ENCODE results near the gene FSCN2.

Gene FSCN2

DNA sequence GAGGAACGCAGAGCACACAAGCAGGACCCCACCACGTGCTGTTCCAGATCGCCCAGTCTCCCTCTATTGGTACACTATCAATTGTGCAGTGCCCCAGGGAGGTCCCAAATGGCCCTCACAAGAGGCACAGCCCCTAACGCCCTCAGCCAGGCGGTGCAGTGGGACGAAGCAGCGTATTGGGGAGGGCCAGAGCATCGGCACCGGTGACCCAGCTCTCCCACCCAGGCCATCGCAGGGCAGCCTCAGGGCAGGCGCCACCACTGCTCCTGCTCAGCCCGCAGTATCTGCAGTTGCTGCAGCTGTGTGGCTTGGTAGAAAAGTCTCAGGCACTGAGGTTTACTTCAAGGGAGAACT, 29.9 kb downstream of the FSCN2 start:
- DNase-seq (ENCODE audit: extremely low read depth, low read depth), result no peak
- TF ChIP-seq, protein P1, sequence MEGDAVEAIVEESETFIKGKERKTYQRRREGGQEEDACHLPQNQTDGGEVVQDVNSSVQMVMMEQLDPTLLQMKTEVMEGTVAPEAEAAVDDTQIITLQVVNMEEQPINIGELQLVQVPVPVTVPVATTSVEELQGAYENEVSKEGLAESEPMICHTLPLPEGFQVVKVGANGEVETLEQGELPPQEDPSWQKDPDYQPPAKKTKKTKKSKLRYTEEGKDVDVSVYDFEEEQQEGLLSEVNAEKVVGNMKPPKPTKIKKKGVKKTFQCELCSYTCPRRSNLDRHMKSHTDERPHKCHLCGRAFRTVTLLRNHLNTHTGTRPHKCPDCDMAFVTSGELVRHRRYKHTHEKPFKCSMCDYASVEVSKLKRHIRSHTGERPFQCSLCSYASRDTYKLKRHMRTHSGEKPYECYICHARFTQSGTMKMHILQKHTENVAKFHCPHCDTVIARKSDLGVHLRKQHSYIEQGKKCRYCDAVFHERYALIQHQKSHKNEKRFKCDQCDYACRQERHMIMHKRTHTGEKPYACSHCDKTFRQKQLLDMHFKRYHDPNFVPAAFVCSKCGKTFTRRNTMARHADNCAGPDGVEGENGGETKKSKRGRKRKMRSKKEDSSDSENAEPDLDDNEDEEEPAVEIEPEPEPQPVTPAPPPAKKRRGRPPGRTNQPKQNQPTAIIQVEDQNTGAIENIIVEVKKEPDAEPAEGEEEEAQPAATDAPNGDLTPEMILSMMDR (IDR thresholded peaks at IDR 0.05; ENCODE audit: low read depth, low read length), result no peak

DNA sequence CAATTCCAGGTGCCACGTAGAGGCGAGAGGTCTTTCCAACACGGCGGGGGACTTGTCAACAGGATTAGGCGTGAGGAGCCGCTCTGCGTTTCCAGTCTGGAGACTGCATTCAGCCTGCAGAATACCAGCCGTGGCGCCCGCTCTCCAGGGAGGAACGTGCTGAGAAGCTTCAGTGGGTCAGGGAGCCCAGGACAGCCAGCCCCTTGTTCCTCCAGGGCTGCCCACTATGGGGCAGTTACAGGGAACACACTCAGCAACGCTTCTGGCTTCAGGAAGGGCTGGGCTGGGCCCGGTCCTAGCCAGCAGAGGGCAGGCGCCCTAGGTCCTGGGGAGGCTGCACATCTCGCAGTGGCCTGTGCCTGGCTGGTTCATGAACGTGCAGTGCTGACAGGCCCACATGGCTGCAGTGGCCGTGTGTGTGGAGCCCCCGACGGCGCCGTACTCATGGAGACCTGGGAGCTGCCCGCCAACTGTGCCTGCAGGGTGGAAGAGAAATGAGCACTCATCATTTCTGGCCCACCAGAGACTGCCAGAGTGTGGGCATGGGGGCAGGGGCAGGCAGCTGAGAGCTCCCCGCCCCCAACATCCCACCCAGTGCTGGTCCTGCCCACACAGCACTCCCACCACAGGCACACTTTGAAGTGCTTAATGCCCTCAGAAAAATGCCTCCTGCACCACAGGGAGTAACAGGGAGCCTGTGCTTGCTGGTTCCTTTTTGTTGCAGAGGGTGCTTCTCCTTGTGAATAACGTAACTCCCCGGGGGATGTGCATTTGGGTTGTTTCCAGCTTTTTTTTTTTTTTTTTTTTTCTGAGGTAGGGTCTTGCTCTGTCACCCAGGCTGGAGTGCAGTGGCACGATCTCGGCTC, 31.0 kb downstream of the FSCN2 start:
- TF ChIP-seq, protein P1 (IDR thresholded peaks at IDR 0.05; ENCODE audit: low read depth, low read length), result no peak; the same call in 1 of the 2 replicates
- no peak for DNase-seq (ENCODE audit: extremely low read depth, low read depth)

DNA sequence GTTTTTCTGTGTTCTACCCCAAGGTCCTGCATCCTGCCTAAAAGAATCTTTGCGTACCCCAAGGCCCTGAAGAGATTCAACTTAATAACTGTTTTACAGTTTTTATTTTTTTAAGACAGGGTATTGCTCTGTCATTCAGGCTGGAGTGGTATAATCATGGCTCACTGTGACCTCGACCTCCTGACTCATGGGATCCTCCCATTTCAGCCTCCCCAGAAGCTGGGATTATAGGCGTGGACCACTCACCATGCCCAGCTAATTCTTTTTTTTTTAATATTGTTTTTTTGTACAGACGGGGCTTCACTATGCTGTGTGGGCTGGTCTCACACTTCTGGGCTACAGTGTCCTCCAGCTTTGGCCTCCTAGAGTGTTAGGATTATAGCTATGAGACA, 33.3 kb downstream of the FSCN2 start:
- no peak for DNase-seq (ENCODE audit: extremely low read depth, low read depth)
- TF ChIP-seq, protein P1 (IDR thresholded peaks at IDR 0.05; ENCODE audit: low read depth, low read length), result no peak

DNA sequence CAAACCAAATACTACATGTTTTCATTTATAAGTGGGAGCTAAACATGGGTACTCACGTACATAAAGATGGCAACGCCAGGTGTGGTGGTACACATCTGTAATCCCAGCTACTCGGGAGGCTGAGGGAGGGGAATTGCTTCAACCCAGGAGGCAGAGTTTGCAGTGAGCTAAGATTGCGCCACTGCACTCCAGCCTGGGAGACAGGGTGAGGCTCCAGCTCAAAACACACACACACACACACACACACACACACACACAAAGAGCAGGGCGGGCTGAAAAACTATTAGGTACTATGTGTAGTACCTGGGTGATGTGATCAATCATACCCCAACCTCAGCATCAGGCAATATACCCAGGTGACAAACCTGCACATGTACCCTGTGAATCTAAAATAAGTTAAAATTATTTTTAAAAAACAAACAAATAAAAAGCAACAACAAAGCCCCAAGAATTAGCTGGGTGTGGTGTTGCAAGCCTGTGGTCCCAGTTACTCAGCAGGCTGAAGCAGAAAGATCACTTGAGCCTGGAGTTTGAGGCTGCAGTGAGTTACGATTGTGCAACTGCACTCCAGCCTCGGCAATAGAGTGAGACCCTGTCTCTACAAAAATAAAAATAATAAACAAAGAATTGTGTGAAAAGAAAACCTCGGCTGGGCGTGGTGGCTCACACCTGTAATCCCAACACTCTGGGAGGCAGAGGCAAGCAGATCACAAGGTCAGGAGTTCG, 35.8 kb downstream of the FSCN2 start:
- TF ChIP-seq, protein P1 (IDR thresholded peaks at IDR 0.05; ENCODE audit: low read depth, low read length), result no peak
- DNase-seq (ENCODE audit: extremely low read depth, low read depth), result no peak

DNA sequence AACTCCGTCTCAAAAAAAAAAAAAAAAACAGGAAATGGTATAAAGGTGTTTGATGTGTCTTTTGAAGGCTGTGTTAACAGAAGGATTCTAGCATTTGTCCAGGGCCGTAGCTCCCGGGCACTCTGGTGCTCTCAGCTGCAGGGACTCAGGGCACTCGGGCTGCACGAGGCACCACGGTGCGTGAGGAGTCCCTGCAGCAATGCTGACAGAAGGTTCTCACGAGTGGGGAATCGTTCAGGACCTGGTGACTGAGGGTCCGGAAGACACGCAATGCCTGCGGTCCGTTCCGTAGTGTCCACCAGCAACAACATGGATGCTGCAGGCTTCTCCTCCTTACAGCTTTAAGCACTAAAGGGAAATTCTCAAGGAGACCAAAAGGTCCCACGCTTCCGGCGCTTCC, 36.6 kb downstream of the FSCN2 start:
- no peak for DNase-seq (ENCODE audit: extremely low read depth, low read depth)
- TF ChIP-seq, protein P1 (IDR thresholded peaks at IDR 0.05; ENCODE audit: low read depth, low read length), result no peak

DNA sequence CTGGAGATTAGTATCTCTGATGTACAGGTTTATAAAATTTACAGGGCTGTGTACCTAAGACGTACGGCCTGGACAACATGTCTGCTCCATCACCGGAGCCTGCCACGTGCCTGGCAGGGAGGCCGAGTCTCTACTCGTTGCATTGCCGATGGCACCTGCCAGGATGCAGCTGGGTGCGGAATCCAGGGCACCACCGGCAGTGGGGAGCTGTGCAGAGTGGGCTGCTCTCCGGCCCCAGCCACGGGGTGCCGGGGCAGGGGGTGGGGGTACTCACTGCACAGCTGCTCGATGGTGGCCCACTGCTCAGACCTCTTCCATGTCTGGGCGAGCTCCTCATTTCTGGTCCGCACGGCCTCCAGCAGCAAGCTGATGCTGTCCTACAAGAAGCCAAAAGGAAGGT, 37.1 kb downstream of the FSCN2 start:
- TF ChIP-seq, protein P1 (IDR thresholded peaks at IDR 0.05; ENCODE audit: low read depth, low read length), result no peak
- no peak for DNase-seq (ENCODE audit: extremely low read depth, low read depth)

DNA sequence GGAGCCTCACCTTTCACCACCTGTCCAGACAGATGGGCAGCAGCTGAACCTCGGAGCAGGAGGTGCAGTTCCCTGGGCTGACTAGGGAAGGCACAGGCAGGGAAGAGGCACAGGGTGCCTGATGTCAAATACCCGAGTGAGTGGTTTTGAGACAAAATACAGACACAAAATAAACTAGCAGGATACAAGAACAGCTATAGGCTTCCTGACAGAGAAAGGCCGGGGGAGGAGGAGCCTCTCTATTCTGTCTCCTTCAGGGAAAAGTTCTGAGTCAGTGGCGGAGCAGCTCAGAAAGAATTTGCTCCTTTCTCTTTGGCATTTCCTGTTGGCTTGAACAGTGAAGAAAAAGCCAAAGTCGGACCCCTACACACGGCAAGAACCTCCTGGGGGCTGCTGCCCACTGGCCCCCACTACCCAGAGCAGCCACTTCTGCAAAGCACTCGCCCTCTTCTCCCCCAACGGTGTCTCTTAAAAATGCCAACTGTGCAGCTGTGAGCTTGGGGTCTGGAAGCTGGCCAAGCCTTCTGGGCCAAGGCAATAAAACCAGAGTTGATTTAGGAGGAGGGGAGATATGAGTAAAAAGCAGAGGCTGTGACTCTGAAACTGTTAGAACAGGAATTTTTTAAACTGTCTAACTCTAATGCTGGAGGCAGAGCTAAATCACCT, 38.4 kb downstream of the FSCN2 start:
- no peak for DNase-seq (ENCODE audit: extremely low read depth, low read depth)
- TF ChIP-seq, protein P1 (IDR thresholded peaks at IDR 0.05; ENCODE audit: low read depth, low read length), result no peak
